Cardiac muscle cell (in vitro differentiated cells and primary cell): ENCODE results near the gene OR1L6. TPM values are rescaled to one million over a fixed set of nuclear protein-coding genes. Genes with fewer than 3 reads are reported as not detected.

Experiments used
- DNase-seq, 2 donors: peaks; one replicate each; pipeline versions ENCODE4 v3.0.0 to v3.0.0-alpha.2; 2010 to 2017; ENCODE audit warnings: low read depth in 1 of 2, low spot score in 1 of 2
- H3K27ac ChIP-seq: fragments of 200-600 bp; sonication (generic); 2 replicates; pipeline ENCODE4 v1.5.1; 2016
- H3K27me3 ChIP-seq: fragments of 200-600 bp; sonication (generic); 2 replicates; pipeline ENCODE4 v1.6.0; 2016; ENCODE audit warnings: control low read depth
- H3K36me3 ChIP-seq: fragments of 200-600 bp; sonication (generic); 2 replicates; pipeline ENCODE4 v1.5.1; 2016; ENCODE audit warnings: control low read depth
- H3K4me1 ChIP-seq: fragments of 200-600 bp; sonication (generic); 2 replicates; pipeline ENCODE4 v1.8.1; 2017; ENCODE audit warnings: low read depth, mild to moderate bottlenecking, mixed run types
- H3K4me3 ChIP-seq: fragments of 200-600 bp; sonication (generic); 2 replicates; pipeline ENCODE4 v1.5.1; 2016; ENCODE audit warnings: mild to moderate bottlenecking
- H3K9me3 ChIP-seq: fragments of 200-600 bp; sonication (generic); 2 replicates; pipeline ENCODE4 v1.5.1; 2017; ENCODE audit warnings: low read depth, mild to moderate bottlenecking, control low read depth
- CTCF ChIP-seq: IDR thresholded peaks from 2 replicates; pipeline ENCODE4 v1.5.1; 2012; ENCODE audit warnings: low read depth, mild to moderate bottlenecking, low read length
- polyA plus RNA-seq: library from polyadenylated mRNA; unstranded; fragments of >200 nt; fragmentation: Nextera tagmentation; extraction: Ambion mirVana; gene quantifications from 2 replicates; pipeline ENCODE4 v1.2.1, GENCODE V29; 2016
- total RNA-seq: library from RNA; depleted of rRNA; stranded (reverse); fragments of >200 nt; gene quantifications from 2 replicates; pipeline ENCODE4 v1.2.3, GENCODE V29; 2016

Gene OR1L6
- total and polyA plus RNA-seq, 2 experiments from 2014 or later = 0.56 TPM; not detected in 1

GRCh38 chr9:122781671-122782070 lies 39.6 kb downstream of the OR1L6 start:
- DNase-seq = no peak
- no peaks in the 10 kb centered on the region for H3K27me3 ChIP-seq

GRCh38 chr9:122785269-122785668 lies 43.2 kb downstream of the OR1L6 start:
- Histone ChIP-seq H3K9me3 (no peaks in the 10 kb centered on the region), H3K36me3 (no peaks in the 10 kb centered on the region), H3K4me3 (no peak overlapping the region), H3K4me1 (no peaks in the 10 kb centered on the region), H3K27me3 (no peaks in the 10 kb centered on the region), H3K27ac (no peak overlapping the region)
- DNase-seq = no peak
- no peak for TF ChIP-seq CTCF

More at GRCh38 chr9:122781671-122782070, 39.6 kb downstream of the OR1L6 start:
- H3K27ac ChIP-seq = no peak overlapping the region
- H3K36me3 ChIP-seq = no peaks in the 10 kb centered on the region
- H3K4me1 ChIP-seq = no peaks in the 10 kb centered on the region
- H3K4me3 ChIP-seq = no peak overlapping the region
- TF ChIP-seq CTCF = no peak
- no peaks in the 10 kb centered on the region for H3K9me3 ChIP-seq

GRCh38 chr9:122786338-122786737 lies 44.2 kb downstream of the OR1L6 start:
- Histone ChIP-seq H3K27ac (no peak overlapping the region), H3K36me3 (no peaks in the 10 kb centered on the region), H3K4me3 (no peak overlapping the region), H3K9me3 (no peaks in the 10 kb centered on the region), H3K4me1 (no peaks in the 10 kb centered on the region), H3K27me3 (no peaks in the 10 kb centered on the region)
- no peak for DNase-seq
- TF ChIP-seq CTCF = no peak

GRCh38 chr9:122788831-122789230 lies 46.7 kb downstream of the OR1L6 start, which contains the start of gene OR5C1:
Gene OR5C1, plus strand, starts transcription at chr9:122788933. Its CDS starts 0 bp downstream, at chr9:122788933.
- no peak for DNase-seq
- H3K4me1 ChIP-seq = no peaks in the 10 kb centered on the region
- no peaks in the 10 kb centered on the region for H3K27me3 ChIP-seq
- no peak within 1 kb of the TSS for H3K4me3 ChIP-seq
- no peaks in the 10 kb centered on the region for H3K36me3 ChIP-seq
- no peak within 1 kb of the TSS for H3K27ac ChIP-seq
- H3K9me3 ChIP-seq = no peaks in the 10 kb centered on the region
- no peak for TF ChIP-seq CTCF

GRCh38 chr9:122789256-122790046 lies 47.3 kb downstream of the OR1L6 start:
- no peaks in the 10 kb centered on the region for H3K27me3 ChIP-seq
- no peaks in the 10 kb centered on the region for H3K9me3 ChIP-seq
- H3K27ac ChIP-seq = no peak overlapping the region
- no peaks in the 10 kb centered on the region for H3K36me3 ChIP-seq
- no peaks in the 10 kb centered on the region for H3K4me1 ChIP-seq
- no peak for TF ChIP-seq CTCF
- DNase-seq = no peak
- H3K4me3 ChIP-seq = no peak overlapping the region
